SU-DHL-6 (cell line): ENCODE data around the gene HEXD.

ENCODE experiments used
- H2AFZ ChIP-seq: fragments of 200-600 bp; sonication (generic); 2 replicates; pipeline ENCODE4 v1.6.1; 2014; ENCODE audit warnings: low read depth, mild to moderate bottlenecking, moderate library complexity, mixed read lengths, antibody characterized with exemption, low read length; ENCODE audit not compliant: severe bottlenecking
- H3F3A ChIP-seq: fragments of 200-600 bp; shearing (Covaris generic); 2 replicates; pipeline ENCODE4 v1.6.0; 2016; ENCODE audit warnings: antibody characterized with exemption, mild to moderate bottlenecking; ENCODE audit not compliant: insufficient read depth
- H3K27ac ChIP-seq: fragments of 200-600 bp; sonication (generic); 2 replicates; pipeline ENCODE4 v1.5.1; 2016; ENCODE audit warnings: low read depth, mild to moderate bottlenecking, low read length, moderate library complexity, mixed read lengths
- H3K27me3 ChIP-seq: fragments of 200-600 bp; sonication (generic), shearing (Covaris generic); 2 replicates; pipeline ENCODE4 v1.6.0; 2014; ENCODE audit warnings: mild to moderate bottlenecking, low read length
- H3K36me3 ChIP-seq: fragments of 200-600 bp; sonication (generic); 2 replicates; pipeline ENCODE4 v1.6.1; 2014; ENCODE audit warnings: mild to moderate bottlenecking, low read length, mixed read lengths
- H3K4me2 ChIP-seq: fragments of 300-600, 200-600 bp; shearing (Covaris generic), sonication (generic); 2 replicates; pipeline ENCODE4 v1.6.0; 2014; ENCODE audit warnings: low read length, low read depth, mild to moderate bottlenecking; ENCODE audit not compliant: poor library complexity, severe bottlenecking
- H3K4me3 ChIP-seq: fragments of 200-600 bp; sonication (generic); 2 replicates; pipeline ENCODE4 v1.5.1; 2014; ENCODE audit warnings: antibody characterized with exemption, low read length, mild to moderate bottlenecking, mixed read lengths; ENCODE audit not compliant: insufficient read depth, poor library complexity, severe bottlenecking
- H3K79me2 ChIP-seq: fragments of 200-600 bp; sonication (generic); 2 replicates; pipeline ENCODE4 v1.6.1; 2014; ENCODE audit warnings: mild to moderate bottlenecking, low read length, moderate library complexity; ENCODE audit not compliant: insufficient read depth
- H3K9ac ChIP-seq: fragments of 200-600 bp; sonication (generic); 2 replicates; pipeline ENCODE4 v1.7.0; 2014; ENCODE audit warnings: mild to moderate bottlenecking, low read length
- H3K9me2 ChIP-seq: fragments of 200-600 bp; sonication (generic); replicated peaks from 2 replicates; pipeline ENCODE4 v1.6.1; 2014; ENCODE audit warnings: low read length; ENCODE audit not compliant: insufficient read depth
- H3K9me3 ChIP-seq: fragments of 200-600 bp; sonication (generic); 2 replicates; pipeline ENCODE4 v1.6.1; 2014; ENCODE audit warnings: low read length, mixed read lengths; ENCODE audit not compliant: insufficient read depth
- H4K20me1 ChIP-seq: fragments of 200-600 bp; sonication (generic); 2 replicates; pipeline ENCODE4 v1.6.1; 2014; ENCODE audit warnings: low read depth, mild to moderate bottlenecking, antibody characterized with exemption, low read length, moderate library complexity, mixed read lengths
- EZH2phosphoT487 ChIP-seq: fragments of 200-600 bp; sonication (generic), shearing (Covaris generic); conservative IDR thresholded peaks from 2 replicates; pipeline ENCODE4 v1.6.1; 2018; ENCODE audit warnings: mild to moderate bottlenecking, antibody characterized with exemption, low read length, moderate library complexity, mixed read lengths
- TF ChIP-seq, protein P1 (sequence below): fragments of 200-600 bp; sonication (generic); IDR thresholded peaks from one replicate; pipeline ENCODE4 v1.5.1; 2017; ENCODE audit warnings: antibody characterized with exemption, mild to moderate bottlenecking, low read length, moderate library complexity; ENCODE audit not compliant: insufficient read depth, poor library complexity, severe bottlenecking

Gene HEXD

DNA sequence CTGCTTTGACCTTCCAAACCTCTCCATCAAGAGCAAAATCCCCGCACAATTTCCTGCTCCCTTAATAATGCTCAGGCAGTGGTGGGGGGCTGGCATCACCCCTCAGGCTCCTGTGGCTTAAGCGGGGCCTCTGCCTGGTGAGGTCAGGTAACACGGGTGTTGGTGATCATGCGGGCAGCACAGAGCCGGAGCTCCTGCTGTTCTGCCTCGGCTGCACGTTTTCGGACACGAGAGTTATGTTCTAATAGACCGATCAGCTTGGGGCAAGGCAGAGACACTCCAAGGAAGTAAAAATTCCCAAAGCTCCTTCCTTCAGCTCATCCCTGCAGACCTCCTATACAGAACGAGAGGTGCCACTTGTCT, 46.4 kb downstream of the HEXD start:
- Histone ChIP-seq H3K9ac (no peak overlapping the region), H4K20me1 (no peaks in the 10 kb centered on the region), H3K79me2 (peaks cover 1% of the 10 kb centered on the region; the same call in 1 of the 2 replicates), H3K27ac (no peak overlapping the region), H3K27me3 (no peaks in the 10 kb centered on the region), H3K9me3 (no peaks in the 10 kb centered on the region), H3K4me2 (no peak overlapping the region), H3K36me3 (peaks cover 7% of the 10 kb centered on the region; the same call in 1 of the 2 replicates), H3K4me3 (no peak overlapping the region), H3K9me2 (no peaks in the 10 kb centered on the region), H3F3A (no peaks in the 10 kb centered on the region), H2AFZ (no peak overlapping the region)
- TF ChIP-seq, protein P1, sequence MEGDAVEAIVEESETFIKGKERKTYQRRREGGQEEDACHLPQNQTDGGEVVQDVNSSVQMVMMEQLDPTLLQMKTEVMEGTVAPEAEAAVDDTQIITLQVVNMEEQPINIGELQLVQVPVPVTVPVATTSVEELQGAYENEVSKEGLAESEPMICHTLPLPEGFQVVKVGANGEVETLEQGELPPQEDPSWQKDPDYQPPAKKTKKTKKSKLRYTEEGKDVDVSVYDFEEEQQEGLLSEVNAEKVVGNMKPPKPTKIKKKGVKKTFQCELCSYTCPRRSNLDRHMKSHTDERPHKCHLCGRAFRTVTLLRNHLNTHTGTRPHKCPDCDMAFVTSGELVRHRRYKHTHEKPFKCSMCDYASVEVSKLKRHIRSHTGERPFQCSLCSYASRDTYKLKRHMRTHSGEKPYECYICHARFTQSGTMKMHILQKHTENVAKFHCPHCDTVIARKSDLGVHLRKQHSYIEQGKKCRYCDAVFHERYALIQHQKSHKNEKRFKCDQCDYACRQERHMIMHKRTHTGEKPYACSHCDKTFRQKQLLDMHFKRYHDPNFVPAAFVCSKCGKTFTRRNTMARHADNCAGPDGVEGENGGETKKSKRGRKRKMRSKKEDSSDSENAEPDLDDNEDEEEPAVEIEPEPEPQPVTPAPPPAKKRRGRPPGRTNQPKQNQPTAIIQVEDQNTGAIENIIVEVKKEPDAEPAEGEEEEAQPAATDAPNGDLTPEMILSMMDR, result no peak
- no peak for TF ChIP-seq EZH2phosphoT487

DNA sequence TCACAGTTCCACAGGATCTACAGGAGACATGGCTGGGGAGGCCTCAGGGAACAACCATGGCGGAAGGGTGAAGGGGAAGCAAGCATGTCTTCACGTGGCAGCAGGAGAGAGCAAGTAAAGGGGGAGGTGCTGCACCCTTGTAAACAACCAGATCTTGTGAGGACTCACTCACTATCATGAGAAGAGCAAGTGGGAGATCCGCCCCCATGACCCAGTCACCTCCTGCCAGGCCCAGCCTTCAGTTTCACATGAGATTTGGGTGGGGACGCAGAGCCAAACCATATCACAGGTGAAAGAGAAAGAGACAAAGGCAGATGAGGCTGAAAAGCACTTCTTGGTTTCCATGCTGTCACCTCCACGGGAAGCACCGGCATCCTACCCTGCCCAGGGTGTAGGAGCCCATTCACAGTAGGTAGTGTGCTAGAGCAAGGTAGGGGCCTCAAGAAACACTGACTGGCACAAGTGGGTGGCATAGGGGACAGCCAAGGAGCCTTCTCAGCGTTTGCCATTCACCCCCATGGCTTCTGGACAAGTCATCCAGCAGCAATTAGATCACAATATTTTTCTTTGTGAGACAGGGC, 47.0 kb downstream of the HEXD start:
- no peaks in the 10 kb centered on the region for H3F3A ChIP-seq
- no peaks in the 10 kb centered on the region for H4K20me1 ChIP-seq
- H3K27me3 ChIP-seq, result no peaks in the 10 kb centered on the region
- H3K36me3 ChIP-seq, result peaks cover 7% of the 10 kb centered on the region; the same call in 1 of the 2 replicates
- TF ChIP-seq, protein P1, result no peak
- TF ChIP-seq EZH2phosphoT487, result no peak
- H3K9me3 ChIP-seq, result no peaks in the 10 kb centered on the region
- no peak overlapping the region for H3K9ac ChIP-seq
- H3K4me3 ChIP-seq, result no peak overlapping the region
- no peak overlapping the region for H3K4me2 ChIP-seq
- H3K9me2 ChIP-seq, result no peaks in the 10 kb centered on the region
- H2AFZ ChIP-seq, result no peak overlapping the region
- no peak overlapping the region for H3K27ac ChIP-seq
- H3K79me2 ChIP-seq, result no peaks in the 10 kb centered on the region

DNA sequence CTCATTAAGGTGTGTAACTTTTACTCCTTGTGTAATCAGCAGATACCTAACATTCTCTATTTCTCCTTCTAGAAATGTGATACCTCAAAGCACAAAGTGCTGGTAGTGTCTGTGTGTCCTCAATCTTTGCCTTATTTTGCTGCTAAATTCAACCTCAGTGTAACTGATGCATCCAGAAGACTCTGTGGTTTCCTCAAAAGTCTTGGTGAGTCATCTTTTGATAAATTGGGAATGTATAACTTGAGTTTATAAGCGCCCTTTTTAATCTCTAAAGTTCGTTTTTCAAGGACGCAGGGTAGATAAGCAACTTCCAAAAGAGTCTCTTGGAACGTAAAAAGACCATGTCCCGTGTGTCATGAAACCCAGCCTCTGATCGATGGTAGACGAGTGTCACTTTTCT, 50.5 kb downstream of the HEXD start:
- H3K27me3 ChIP-seq, result no peaks in the 10 kb centered on the region
- peaks cover 7% of the 10 kb centered on the region; the same call in 1 of the 2 replicates for H3K36me3 ChIP-seq
- no peaks in the 10 kb centered on the region for H3F3A ChIP-seq
- TF ChIP-seq, protein P1, result no peak
- no peak for TF ChIP-seq EZH2phosphoT487
- H3K9ac ChIP-seq, result no peak overlapping the region
- H3K4me3 ChIP-seq, result no peak overlapping the region
- H3K9me2 ChIP-seq, result no peaks in the 10 kb centered on the region
- no peaks in the 10 kb centered on the region for H4K20me1 ChIP-seq
- no peaks in the 10 kb centered on the region for H3K79me2 ChIP-seq
- no peak overlapping the region for H3K4me2 ChIP-seq
- no peak overlapping the region for H3K27ac ChIP-seq
- H3K9me3 ChIP-seq, result no peaks in the 10 kb centered on the region
- H2AFZ ChIP-seq, result no peak overlapping the region
